ENCODE data around the gene KCNAB1.

Gene KCNAB1

GRCh38 chr3:156256256-156256655 is 135.9 kb downstream of the KCNAB1 start:
- Histone ChIP-seq H3K27me3 (ENCODE audit: control insufficient read depth in 5 of 5, insufficient read depth in 4 of 5, low read length in 5 of 5) (no peaks in the 10 kb centered on the region), H3K36me3 (ENCODE audit: control insufficient read depth in 5 of 5, insufficient read depth in 5 of 5, low read length in 5 of 5) (no peaks in the 10 kb centered on the region), H3K4me1 (ENCODE audit: control insufficient read depth in 5 of 5, insufficient read depth in 5 of 5, low read length in 5 of 5) (no peaks in the 10 kb centered on the region), H3K27ac (ENCODE audit: low read depth, low read length) (no peak overlapping the region), H3K4me3 (ENCODE audit: low read depth in 1 of 5, low read length in 5 of 5) (no peak overlapping the region), H3K9ac (ENCODE audit: low read length in 5 of 5) (no peak overlapping the region), H3K9me3 (ENCODE audit: control insufficient read depth in 5 of 5, low read length in 5 of 5) (no peaks in the 10 kb centered on the region)

DNA sequence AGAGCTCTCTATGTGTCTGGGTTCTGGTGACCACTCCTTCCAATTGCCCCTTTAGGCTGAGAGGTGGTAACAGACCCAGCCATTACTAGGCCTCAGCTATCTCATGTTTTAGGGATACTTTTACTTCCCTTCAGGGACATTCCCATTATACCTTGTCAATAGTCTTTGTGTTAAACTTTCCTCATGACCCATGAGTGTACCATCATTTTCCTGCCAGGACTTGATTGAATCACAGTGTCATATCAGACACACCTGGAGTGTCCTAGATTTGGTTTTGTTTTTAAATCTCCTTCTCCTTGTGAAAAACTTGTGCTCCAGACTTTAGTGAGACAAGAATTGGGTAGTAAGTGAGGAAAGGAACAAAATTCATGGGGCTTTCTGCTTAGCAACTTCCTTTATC is 136.6 kb downstream of the KCNAB1 start:
- no peak overlapping the region for H3K4me3 ChIP-seq (ENCODE audit: low read depth in 1 of 5, low read length in 5 of 5)
- no peaks in the 10 kb centered on the region for H3K4me1 ChIP-seq (ENCODE audit: control insufficient read depth in 5 of 5, insufficient read depth in 5 of 5, low read length in 5 of 5)
- no peaks in the 10 kb centered on the region for H3K27me3 ChIP-seq (ENCODE audit: control insufficient read depth in 5 of 5, insufficient read depth in 4 of 5, low read length in 5 of 5)
- H3K27ac ChIP-seq (ENCODE audit: low read depth, low read length): no peak overlapping the region
- no peaks in the 10 kb centered on the region for H3K36me3 ChIP-seq (ENCODE audit: control insufficient read depth in 5 of 5, insufficient read depth in 5 of 5, low read length in 5 of 5)
- no peaks in the 10 kb centered on the region for H3K9me3 ChIP-seq (ENCODE audit: control insufficient read depth in 5 of 5, low read length in 5 of 5)
- no peak overlapping the region for H3K9ac ChIP-seq (ENCODE audit: low read length in 5 of 5)

DNA sequence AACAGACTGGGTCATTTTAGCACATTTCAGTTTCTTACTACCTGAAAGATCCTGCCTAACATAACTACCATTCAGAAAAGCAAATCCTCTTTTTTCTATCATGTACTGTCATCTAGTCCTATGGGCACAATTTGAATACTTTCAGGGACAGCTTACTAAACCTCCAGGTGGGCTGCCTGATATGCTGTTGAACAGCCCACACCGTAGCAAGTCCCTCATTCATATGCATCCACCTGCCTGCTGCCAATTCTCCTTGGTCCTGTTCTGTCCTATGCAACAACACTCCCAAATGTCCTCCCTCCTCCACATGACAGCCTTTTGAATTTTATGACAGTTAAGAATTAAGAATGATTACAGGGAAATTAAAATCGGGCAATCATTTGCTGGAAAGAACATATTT is 137.9 kb downstream of the KCNAB1 start:
- no peaks in the 10 kb centered on the region for H3K4me1 ChIP-seq (ENCODE audit: control insufficient read depth in 5 of 5, insufficient read depth in 5 of 5, low read length in 5 of 5)
- H3K4me3 ChIP-seq (ENCODE audit: low read depth in 1 of 5, low read length in 5 of 5): no peak overlapping the region
- no peak overlapping the region for H3K27ac ChIP-seq (ENCODE audit: low read depth, low read length)
- H3K27me3 ChIP-seq (ENCODE audit: control insufficient read depth in 5 of 5, insufficient read depth in 4 of 5, low read length in 5 of 5): no peaks in the 10 kb centered on the region
- no peaks in the 10 kb centered on the region for H3K9me3 ChIP-seq (ENCODE audit: control insufficient read depth in 5 of 5, low read length in 5 of 5)
- H3K36me3 ChIP-seq (ENCODE audit: control insufficient read depth in 5 of 5, insufficient read depth in 5 of 5, low read length in 5 of 5): no peaks in the 10 kb centered on the region
- H3K9ac ChIP-seq (ENCODE audit: low read length in 5 of 5): no peak overlapping the region

DNA sequence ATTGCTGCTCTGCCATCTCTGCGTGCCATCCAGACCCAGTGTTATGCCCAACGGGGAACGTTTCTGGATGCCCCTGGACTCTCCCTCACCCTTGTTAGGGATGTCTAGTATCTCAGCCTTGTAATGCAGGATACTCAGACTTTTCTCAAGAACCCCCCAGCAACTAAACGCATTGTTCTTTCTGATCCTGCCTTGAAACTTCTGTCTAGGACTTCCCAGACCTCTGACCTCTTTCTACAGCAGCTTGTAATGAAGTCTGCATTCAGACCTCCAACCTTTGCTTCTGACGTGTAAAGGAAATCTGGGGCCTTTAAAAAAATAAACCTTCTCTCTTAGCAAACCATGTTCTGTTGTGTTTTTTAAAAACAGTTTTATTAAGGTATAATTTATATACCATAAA is 139.5 kb downstream of the KCNAB1 start:
- Histone ChIP-seq H3K9me3 (ENCODE audit: control insufficient read depth in 5 of 5, low read length in 5 of 5) (no peaks in the 10 kb centered on the region), H3K27ac (ENCODE audit: low read depth, low read length) (no peak overlapping the region), H3K9ac (ENCODE audit: low read length in 5 of 5) (no peak overlapping the region), H3K4me1 (ENCODE audit: control insufficient read depth in 5 of 5, insufficient read depth in 5 of 5, low read length in 5 of 5) (no peaks in the 10 kb centered on the region), H3K27me3 (ENCODE audit: control insufficient read depth in 5 of 5, insufficient read depth in 4 of 5, low read length in 5 of 5) (no peaks in the 10 kb centered on the region), H3K36me3 (ENCODE audit: control insufficient read depth in 5 of 5, insufficient read depth in 5 of 5, low read length in 5 of 5) (no peaks in the 10 kb centered on the region), H3K4me3 (ENCODE audit: low read depth in 1 of 5, low read length in 5 of 5) (no peak overlapping the region)

DNA sequence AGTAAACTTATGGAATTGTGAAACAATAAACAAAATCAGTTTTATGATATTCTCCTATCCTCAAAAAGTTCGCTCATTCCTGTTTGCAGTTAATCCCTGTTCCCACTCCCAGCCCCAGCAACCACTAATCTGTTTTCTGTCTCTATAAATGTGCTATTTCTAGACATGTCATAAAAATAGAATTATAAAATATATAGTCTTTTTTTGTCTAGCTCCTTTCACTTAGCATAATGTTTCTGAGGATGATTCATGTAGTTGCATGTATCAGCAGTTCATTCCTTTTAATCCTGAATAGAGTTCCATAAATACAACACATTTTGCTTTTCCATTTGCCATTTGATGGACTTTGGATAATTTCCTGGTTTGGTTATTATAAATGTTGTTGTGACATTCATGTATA is 140.0 kb downstream of the KCNAB1 start:
- Histone ChIP-seq H3K27ac (ENCODE audit: low read depth, low read length) (no peak overlapping the region), H3K36me3 (ENCODE audit: control insufficient read depth in 5 of 5, insufficient read depth in 5 of 5, low read length in 5 of 5) (no peaks in the 10 kb centered on the region)

DNA sequence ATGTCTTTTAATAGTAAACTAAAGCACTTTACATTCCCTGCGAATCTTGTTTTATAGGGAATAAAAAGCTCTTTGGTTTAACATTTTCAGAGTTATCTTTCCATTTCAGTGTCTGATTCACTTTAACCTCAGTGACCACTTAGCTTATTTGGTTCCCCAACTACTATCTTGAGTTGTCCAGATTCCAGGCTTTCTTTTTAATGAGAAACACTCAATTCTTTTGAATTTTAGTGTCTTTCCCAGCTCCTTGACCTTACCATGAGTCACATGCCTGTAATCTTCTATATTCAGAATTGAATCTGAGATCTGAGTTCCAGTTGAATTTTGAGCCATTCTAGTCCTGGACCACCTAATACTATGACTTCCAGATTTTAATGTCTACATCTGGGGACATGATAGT is 144.4 kb downstream of the KCNAB1 start:
- H3K36me3 ChIP-seq (ENCODE audit: control insufficient read depth in 5 of 5, insufficient read depth in 5 of 5, low read length in 5 of 5): no peaks in the 10 kb centered on the region
- no peak overlapping the region for H3K27ac ChIP-seq (ENCODE audit: low read depth, low read length)

More for the DNA sequence above, 140.0 kb downstream of the KCNAB1 start:
- Histone ChIP-seq H3K9me3 (ENCODE audit: control insufficient read depth in 5 of 5, low read length in 5 of 5) (no peaks in the 10 kb centered on the region), H3K27me3 (ENCODE audit: control insufficient read depth in 5 of 5, insufficient read depth in 4 of 5, low read length in 5 of 5) (no peaks in the 10 kb centered on the region), H3K4me3 (ENCODE audit: low read depth in 1 of 5, low read length in 5 of 5) (no peak overlapping the region), H3K4me1 (ENCODE audit: control insufficient read depth in 5 of 5, insufficient read depth in 5 of 5, low read length in 5 of 5) (no peaks in the 10 kb centered on the region), H3K9ac (ENCODE audit: low read length in 5 of 5) (no peak overlapping the region)

GRCh38 chr3:156271508-156271907 is 151.1 kb downstream of the KCNAB1 start:
- Histone ChIP-seq H3K9me3 (ENCODE audit: control insufficient read depth in 5 of 5, low read length in 5 of 5) (peaks cover 0 to 2% (median 0%) of the 10 kb centered on the region in 5 donors), H3K4me3 (ENCODE audit: low read depth in 1 of 5, low read length in 5 of 5) (no peak overlapping the region), H3K36me3 (ENCODE audit: control insufficient read depth in 5 of 5, insufficient read depth in 5 of 5, low read length in 5 of 5) (no peaks in the 10 kb centered on the region), H3K4me1 (ENCODE audit: control insufficient read depth in 5 of 5, insufficient read depth in 5 of 5, low read length in 5 of 5) (no peaks in the 10 kb centered on the region), H3K27ac (ENCODE audit: low read depth, low read length) (no peak overlapping the region), H3K9ac (ENCODE audit: low read length in 5 of 5) (no peak overlapping the region), H3K27me3 (ENCODE audit: control insufficient read depth in 5 of 5, insufficient read depth in 4 of 5, low read length in 5 of 5) (no peaks in the 10 kb centered on the region)

More for the DNA sequence above, 144.4 kb downstream of the KCNAB1 start:
- Histone ChIP-seq H3K9me3 (ENCODE audit: control insufficient read depth in 5 of 5, low read length in 5 of 5) (no peaks in the 10 kb centered on the region), H3K4me1 (ENCODE audit: control insufficient read depth in 5 of 5, insufficient read depth in 5 of 5, low read length in 5 of 5) (no peaks in the 10 kb centered on the region), H3K4me3 (ENCODE audit: low read depth in 1 of 5, low read length in 5 of 5) (no peak overlapping the region), H3K27me3 (ENCODE audit: control insufficient read depth in 5 of 5, insufficient read depth in 4 of 5, low read length in 5 of 5) (no peaks in the 10 kb centered on the region), H3K9ac (ENCODE audit: low read length in 5 of 5) (no peak overlapping the region)

GRCh38 chr3:156271995-156272719 is 151.8 kb downstream of the KCNAB1 start:
- Histone ChIP-seq H3K9me3 (ENCODE audit: control insufficient read depth in 5 of 5, low read length in 5 of 5) (peaks cover 0 to 2% (median 0%) of the 10 kb centered on the region in 5 donors), H3K9ac (ENCODE audit: low read length in 5 of 5) (no peak overlapping the region), H3K4me3 (ENCODE audit: low read depth in 1 of 5, low read length in 5 of 5) (no peak overlapping the region), H3K27ac (ENCODE audit: low read depth, low read length) (no peak overlapping the region), H3K27me3 (ENCODE audit: control insufficient read depth in 5 of 5, insufficient read depth in 4 of 5, low read length in 5 of 5) (no peaks in the 10 kb centered on the region), H3K4me1 (ENCODE audit: control insufficient read depth in 5 of 5, insufficient read depth in 5 of 5, low read length in 5 of 5) (no peaks in the 10 kb centered on the region), H3K36me3 (ENCODE audit: control insufficient read depth in 5 of 5, insufficient read depth in 5 of 5, low read length in 5 of 5) (no peaks in the 10 kb centered on the region)

GRCh38 chr3:156273111-156273694 is 152.8 kb downstream of the KCNAB1 start:
- H3K4me1 ChIP-seq (ENCODE audit: control insufficient read depth in 5 of 5, insufficient read depth in 5 of 5, low read length in 5 of 5): no peaks in the 10 kb centered on the region
- H3K27ac ChIP-seq (ENCODE audit: low read depth, low read length): no peak overlapping the region
- no peak overlapping the region for H3K9ac ChIP-seq (ENCODE audit: low read length in 5 of 5)
- no peaks in the 10 kb centered on the region for H3K27me3 ChIP-seq (ENCODE audit: control insufficient read depth in 5 of 5, insufficient read depth in 4 of 5, low read length in 5 of 5)
- peaks cover 0 to 2% (median 0%) of the 10 kb centered on the region in 5 donors for H3K9me3 ChIP-seq (ENCODE audit: control insufficient read depth in 5 of 5, low read length in 5 of 5)
- no peak overlapping the region for H3K4me3 ChIP-seq (ENCODE audit: low read depth in 1 of 5, low read length in 5 of 5)
- no peaks in the 10 kb centered on the region for H3K36me3 ChIP-seq (ENCODE audit: control insufficient read depth in 5 of 5, insufficient read depth in 5 of 5, low read length in 5 of 5)

GRCh38 chr3:156274791-156275190 is 154.4 kb downstream of the KCNAB1 start:
- H3K4me1 ChIP-seq (ENCODE audit: control insufficient read depth in 5 of 5, insufficient read depth in 5 of 5, low read length in 5 of 5): no peaks in the 10 kb centered on the region
- H3K27ac ChIP-seq (ENCODE audit: low read depth, low read length): no peak overlapping the region
- no peak overlapping the region for H3K4me3 ChIP-seq (ENCODE audit: low read depth in 1 of 5, low read length in 5 of 5)
- H3K9me3 ChIP-seq (ENCODE audit: control insufficient read depth in 5 of 5, low read length in 5 of 5): peaks cover 0 to 2% (median 0%) of the 10 kb centered on the region in 5 donors
- no peaks in the 10 kb centered on the region for H3K36me3 ChIP-seq (ENCODE audit: control insufficient read depth in 5 of 5, insufficient read depth in 5 of 5, low read length in 5 of 5)
- no peaks in the 10 kb centered on the region for H3K27me3 ChIP-seq (ENCODE audit: control insufficient read depth in 5 of 5, insufficient read depth in 4 of 5, low read length in 5 of 5)
- no peak overlapping the region for H3K9ac ChIP-seq (ENCODE audit: low read length in 5 of 5)
